HG03103 (cell line): ENCODE data around the gene CYTH1.
"Not testable (repeated sequence)": the region's sequence is repeated elsewhere in the genome, so short reads cannot be mapped to it uniquely, and the experiment has no call there.

Experiments
- ATAC-seq: cut with Tn5 transposase; IDR thresholded peaks from one replicate; pipeline ENCODE4 v1.9.1; 2021; ENCODE audit warnings: low read depth; ENCODE audit not compliant: unreplicated experiment

The CYTH1 gene

GRCh38 chr17:78764871-78765270 lies 17.2 kb downstream of the CYTH1 start:
- no peak for ATAC-seq

DNA sequence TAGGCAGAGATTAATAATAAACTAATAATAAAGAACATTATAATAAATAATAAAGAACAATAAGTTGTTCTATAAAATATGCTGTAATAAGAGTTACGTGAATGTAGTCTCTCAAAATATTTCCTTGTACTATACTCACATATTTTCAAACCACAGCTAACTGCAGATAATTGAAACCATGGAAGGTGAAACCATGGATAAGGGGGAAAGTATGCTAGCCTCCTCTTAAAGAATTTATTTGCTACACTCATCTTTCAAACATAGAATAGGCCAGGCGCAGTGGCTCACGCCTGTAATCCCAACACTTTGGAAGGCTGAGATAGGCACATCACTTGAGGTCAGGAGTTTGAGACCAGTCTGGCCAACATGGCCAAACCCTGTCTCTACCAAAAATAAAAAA lies 18.5 kb downstream of the CYTH1 start:
- ATAC-seq = no peak

DNA sequence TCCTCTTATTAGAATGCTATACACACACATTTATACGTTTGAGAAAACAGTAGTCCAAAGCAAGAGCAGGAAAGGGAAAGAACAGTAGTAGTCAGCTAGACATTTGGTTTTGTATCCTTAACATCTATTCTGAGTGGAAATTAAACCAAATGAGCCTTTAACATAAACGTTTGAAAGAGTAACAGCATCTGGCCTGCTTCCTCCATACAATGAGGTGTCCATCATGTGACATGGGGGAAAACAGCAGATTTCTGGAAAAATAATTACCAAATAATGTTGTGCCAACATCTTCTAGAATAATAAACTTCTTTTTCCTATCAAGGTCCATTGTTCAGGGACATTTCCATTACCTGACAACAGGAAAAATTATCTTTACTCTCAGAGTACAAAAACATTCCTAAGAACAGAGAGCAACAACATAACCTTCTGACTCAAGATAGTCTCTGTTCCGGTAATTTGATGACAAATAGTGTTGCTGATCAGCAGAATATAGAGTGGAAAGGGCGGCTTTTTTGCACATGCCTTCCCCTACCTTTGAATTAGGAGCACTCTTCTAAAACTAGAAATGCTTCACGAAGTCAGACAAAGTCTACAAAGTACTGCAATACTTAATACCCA lies 20.2 kb downstream of the CYTH1 start:
- ATAC-seq = no peak

DNA sequence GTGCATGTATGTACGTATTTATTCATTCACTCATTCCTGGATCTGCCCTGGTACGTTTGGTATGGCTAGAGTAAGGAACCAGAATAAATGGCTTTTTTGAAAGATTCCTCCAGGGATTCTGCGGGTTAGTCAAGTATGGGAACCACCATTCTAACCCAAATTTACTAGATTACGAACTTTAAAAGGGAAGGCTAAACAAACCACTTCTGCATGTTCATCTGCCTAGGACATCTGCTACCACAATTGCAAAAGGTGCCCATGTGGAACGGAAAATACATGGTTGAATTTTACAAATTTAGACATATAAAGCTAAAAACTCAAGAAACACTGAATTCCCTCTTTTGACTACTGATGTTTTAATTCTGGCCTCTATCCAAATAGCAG lies 22.1 kb downstream of the CYTH1 start:
- no peak for ATAC-seq

GRCh38 chr17:78759203-78759968 lies 22.7 kb downstream of the CYTH1 start:
- no peak for ATAC-seq

DNA sequence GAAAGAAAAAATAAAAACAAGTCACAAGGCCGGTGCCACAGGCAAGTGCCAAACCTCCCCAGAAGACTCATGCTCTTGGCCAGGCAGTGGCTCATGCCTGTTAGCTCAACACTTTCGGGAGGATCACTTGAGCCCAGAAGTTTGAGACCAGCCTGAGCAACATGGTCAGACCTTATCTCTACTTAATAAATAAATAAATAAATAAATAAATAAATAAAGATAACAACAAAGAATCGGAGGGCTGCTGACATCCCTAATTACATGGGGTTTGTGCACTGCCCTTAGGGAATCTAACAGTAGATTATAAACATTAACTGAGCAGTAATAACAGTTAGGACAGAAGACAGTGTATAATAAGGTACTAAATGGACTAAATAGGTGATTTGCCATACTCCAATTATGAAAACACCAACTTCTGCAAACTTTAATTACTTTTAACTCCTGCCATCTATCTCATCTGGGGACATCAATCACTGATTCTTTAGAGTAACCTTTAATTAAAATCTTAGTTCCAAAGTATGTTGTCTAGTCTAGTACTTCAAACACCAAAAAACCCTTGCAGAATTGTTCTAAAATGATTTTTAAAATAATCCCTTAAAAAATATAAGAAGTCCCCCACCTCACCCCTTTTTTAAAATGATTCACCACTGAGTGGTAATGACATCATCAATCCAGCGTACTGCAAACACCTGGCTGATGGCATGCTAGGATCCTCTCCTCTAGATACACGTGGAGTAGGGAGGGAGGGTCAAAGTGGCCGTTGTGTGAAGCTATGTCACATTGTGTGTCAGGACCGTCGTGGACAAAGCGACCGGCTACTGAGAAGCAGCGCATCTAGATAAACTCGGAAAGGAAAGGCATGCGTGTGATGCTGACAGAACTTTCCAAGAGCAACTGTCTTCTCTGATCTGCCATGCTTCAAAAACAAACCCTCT lies 28.5 kb downstream of the CYTH1 start:
- ATAC-seq = no peak

DNA sequence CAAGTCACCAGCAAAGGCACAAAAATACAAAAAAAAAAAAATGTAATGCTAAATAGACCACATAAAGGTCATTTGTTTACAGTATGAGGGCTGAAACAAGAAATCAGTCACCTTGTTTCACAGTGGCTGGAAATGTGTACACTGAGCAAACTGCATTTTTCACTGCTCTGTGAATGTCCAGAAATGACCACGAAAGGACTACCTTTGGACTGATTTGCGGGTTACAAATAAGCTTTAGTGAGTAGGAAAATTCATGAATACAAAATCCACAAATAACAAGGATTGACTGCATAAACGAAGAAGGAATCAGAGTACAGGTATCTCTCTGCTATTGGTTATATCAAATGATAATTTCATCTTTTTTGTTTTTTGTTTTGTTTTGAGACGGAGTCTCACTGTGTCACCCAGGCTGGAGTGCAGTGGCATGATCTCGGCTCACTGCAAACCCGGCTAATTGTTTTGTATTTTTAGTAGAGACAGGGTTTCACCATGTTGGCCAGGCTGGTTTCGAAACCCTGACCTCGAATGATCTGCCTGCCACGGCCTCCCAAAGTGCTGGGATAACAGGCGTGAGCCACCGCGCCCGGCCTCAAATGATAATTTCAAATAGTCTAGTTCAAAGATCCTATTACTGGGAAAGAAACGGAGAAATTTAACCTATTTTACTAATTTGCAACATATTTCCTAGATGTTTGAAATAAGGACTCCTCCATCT lies 30.5 kb downstream of the CYTH1 start:
- ATAC-seq = no peak

DNA sequence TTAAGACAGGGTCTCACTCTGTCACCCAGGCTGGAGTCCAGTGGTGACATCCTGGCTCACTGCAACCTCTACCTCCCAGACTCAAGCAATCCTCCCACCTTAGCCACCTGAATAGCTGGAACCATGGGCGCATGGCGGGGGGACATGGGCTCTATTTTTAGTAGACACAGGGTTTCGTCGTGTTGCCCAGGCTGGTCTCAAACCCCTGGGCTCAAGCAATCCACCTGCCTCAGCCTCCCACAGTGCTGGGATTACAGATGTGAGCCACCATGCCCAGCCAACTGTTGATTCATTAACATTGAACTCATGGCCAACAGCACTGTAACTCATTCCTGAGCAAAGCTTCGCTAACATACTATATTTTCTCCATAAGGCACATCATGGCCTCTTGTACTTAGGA lies 31.1 kb downstream of the CYTH1 start:
- ATAC-seq = not testable (repeated sequence)

GRCh38 chr17:78748730-78749317 lies 33.2 kb downstream of the CYTH1 start:
- ATAC-seq = no peak

- ATAC-seq = no peak
Measured at GRCh38 chr17:78748048-78748729, 33.9 kb downstream of the CYTH1 start.

GRCh38 chr17:78747488-78747887 lies 34.6 kb downstream of the CYTH1 start:
- no peak for ATAC-seq

GRCh38 chr17:78746949-78747269 lies 35.2 kb downstream of the CYTH1 start:
- no peak for ATAC-seq

- ATAC-seq = no peak
Measured at GRCh38 chr17:78746263-78746948, 35.7 kb downstream of the CYTH1 start.

- no peak for ATAC-seq
Measured at GRCh38 chr17:78745407-78746088, 36.5 kb downstream of the CYTH1 start.

DNA sequence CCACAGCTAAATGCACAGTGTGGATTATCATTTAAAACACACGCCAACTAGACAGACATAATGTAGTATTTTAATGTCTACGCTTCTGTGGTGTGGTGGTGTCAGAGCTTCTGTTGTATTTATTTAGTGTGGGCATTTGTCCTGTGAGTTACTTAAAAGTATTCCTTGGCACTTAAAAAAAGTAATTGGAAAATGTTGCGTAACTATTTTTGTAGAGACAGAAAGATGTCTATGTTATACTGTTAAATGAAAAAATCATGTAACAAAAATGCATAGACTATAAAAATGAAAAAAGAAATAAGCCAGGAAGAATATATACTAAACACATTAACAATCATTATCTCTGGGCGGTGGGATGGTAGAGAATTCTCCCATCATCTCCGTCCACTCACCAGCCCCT lies 39.2 kb downstream of the CYTH1 start:
- no peak for ATAC-seq

- no peak for ATAC-seq
Measured at GRCh38 chr17:78741644-78742284, 40.3 kb downstream of the CYTH1 start.

GRCh38 chr17:78739331-78739931 lies 42.6 kb downstream of the CYTH1 start:
- ATAC-seq = no peak

DNA sequence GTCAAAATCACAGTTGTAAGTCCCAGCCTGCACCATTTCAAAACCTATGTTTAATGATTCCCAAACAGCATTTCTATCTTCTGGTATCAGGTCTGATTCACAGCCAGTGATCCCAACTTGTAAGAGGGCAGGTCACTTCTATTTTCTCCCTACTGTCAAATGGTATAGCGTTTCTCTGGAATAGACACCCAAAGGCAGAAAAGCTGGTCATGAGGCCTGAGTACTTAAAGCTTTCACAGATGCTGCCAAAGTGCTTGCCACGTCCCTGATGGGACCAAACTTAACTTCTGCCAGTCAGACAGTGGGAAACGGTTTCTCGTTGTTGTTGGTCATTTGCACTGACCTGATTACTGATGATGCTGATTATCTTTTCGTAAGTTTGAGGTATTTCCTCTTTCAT lies 43.4 kb downstream of the CYTH1 start:
- no peak for ATAC-seq
